GM21423 (cell line): ENCODE results near the gene DMBX1.

Experiments
- ATAC-seq: cut with Tn5 transposase; IDR thresholded peaks from one replicate; pipeline ENCODE4 v1.9.1; 2021; ENCODE audit warnings: mild to moderate bottlenecking, moderate library complexity; ENCODE audit not compliant: unreplicated experiment

DMBX1 gene

DNA sequence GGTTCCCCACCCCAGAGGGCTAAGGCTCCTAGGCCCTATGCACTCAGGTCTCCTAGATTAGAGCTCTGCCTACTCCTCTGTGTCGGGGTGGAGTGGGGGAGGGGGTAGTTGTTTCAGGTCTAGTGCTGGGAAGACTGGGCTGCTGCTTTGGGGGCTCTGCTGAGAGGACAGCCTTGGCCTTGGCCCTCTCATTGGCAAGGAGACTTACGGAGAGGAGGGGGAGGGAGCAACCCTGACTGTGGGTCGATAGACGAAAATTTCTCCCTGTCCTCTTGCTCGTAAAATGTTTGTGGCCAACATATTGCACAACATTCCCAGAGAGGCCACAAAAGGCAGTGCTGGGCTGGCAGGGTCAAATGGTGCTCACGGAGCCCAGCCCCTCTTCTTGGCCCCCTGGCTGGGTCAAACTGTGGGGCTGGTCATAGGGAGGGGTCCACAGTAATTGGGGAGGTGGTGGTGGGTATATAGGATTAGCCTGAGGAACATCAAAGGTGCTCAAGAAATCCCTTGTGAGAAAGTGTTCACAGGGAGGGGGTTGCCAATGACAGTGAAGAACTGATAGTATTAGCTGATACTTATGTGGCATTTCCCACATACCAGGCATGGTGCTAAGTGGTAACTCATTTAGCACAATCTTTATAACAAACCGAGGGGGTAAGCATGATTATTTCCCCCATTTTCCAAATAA is 8.5 kb upstream of the DMBX1 start:
- ATAC-seq: no peak

DNA sequence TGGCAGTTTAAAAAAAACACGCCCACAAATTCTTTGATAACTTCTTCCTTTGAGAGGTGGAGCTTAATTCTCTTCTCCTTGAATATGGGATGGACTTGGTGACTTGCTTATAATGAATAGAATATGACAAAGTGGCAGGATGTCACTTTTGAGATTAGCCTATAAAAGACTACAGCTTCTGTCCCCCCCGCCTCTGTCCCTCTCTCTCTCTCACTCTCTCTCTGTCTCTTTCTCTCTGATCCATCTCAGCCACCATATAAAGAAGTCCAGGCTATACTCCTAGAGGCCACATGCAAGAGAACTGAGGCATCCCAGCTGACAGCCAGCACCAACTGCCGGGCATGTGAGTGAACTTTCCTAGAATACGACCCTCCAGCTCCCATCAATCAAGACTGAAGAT is 7.7 kb upstream of the DMBX1 start:
- no peak for ATAC-seq

DNA sequence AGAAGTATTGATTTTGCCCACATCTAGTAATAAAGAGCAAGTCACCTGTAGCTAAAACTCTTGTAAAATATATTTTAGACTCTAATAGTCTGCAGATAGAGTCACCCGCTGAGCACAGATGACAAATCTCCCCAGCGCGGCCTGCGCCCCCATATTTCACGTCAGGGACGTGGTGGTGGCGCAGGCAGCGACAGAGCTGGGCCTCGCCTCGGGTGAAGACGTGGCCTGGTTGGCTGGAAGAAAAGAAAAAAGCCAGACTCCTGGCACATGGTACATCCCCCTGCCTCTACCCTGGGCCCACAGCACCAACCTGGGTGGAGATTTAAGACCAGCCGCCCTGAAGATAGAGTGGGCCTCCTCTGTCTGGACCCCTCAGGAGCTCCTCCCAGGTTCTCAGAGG is 6.0 kb upstream of the DMBX1 start:
- ATAC-seq: no peak

DNA sequence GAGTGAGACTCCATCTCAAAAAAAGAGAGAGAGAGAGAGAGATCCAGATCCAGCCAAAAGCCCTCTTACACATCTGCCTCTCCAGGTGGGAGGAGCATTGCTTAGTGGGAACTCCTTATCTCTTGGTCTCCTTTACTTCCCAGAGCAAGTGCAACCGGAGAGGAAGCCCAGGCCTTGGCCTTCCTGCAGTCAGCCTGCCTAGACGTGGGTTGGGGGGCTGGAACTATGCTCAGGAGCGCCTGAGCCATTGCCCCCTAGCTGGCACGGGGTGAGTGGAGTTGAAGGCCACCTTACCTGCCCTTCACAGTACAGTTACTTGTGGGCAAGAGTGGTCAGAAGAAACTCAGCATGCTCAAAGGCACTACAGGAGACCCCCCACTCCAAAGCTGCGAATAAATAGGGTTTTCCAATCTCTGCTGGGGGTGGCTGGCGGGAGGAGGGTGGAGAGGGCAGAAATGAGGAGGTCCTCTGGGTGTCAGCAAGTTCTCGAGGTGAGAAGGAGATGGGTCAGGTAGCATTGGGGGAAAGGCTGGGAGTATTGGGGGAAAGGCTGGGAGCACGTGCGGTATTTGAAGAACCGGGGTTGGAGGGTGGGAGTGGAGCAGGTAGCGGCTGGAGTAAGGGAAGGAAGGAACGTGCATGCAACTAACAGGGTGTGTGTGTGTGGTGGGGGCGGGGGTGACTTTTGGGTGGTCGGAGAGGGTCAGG is 4.7 kb upstream of the DMBX1 start:
- no peak for ATAC-seq

DNA sequence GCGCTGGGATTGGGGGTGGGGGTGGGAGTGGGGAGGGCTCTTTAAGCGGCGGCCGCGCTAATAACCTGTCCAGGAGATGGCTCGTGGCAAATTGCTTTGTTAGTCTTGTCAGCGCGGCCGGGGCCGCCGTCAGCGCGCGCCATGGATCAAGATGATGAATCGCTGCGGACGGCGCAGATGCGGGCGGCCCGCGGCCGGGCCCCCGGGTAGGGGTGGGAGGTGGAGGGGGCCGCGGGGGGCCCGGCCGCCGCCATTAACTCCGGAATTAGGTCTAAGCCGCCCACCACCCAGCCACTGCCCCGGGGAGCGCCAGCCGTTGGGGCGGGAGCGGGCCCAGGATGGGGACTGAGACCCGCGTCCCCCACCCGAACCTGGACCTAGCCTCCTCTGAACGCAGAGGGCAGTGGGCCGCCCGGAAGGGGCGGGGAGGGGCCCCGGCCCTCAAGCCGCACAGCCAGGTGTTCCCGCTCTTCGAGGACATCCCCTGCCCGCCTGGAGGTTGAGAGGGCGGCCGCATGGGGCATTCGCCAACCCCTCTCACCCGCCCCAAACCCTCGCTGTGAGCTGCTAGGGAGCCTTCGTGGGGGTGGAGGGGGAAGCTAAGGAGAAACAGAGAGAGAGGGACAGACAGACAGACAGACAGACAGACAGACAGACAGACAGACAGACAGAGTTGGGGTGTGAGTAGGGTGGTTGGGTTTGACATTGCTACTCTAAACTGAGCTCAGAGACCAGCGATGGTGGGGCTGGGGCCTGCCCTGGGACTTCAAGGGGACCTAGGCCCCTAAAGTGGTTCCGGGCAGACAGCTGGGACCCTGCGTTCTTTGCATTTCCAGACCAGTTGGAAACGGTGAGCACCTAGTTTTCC is 3.8 kb upstream of the DMBX1 start:
- ATAC-seq: no peak

GRCh38 chr1:46486432-46487015 is 3.1 kb upstream of the DMBX1 start:
- ATAC-seq: no peak

GRCh38 chr1:46487818-46488218 is 1.8 kb upstream of the DMBX1 start:
- ATAC-seq: no peak

GRCh38 chr1:46488343-46489168 is 1.1 kb upstream of the DMBX1 start:
- no peak for ATAC-seq

- ATAC-seq: no peak
These were observed 433 bp upstream of the DMBX1 start for GRCh38 chr1:46489169-46489637.

DNA sequence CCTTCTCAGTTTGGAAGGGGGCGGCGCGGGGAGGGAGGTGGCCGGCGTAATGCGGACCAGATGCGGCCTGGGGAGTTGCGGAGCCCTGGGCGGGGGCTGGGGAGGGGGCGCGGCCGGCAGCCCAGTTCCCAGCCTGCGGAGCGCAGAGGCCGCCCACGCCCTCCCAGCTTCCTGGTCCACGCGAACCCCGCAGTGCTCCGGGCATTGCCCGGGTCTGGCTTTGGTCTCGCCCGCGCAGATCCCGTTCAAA is 695 bp downstream of the DMBX1 start:
- ATAC-seq: no peak

DNA sequence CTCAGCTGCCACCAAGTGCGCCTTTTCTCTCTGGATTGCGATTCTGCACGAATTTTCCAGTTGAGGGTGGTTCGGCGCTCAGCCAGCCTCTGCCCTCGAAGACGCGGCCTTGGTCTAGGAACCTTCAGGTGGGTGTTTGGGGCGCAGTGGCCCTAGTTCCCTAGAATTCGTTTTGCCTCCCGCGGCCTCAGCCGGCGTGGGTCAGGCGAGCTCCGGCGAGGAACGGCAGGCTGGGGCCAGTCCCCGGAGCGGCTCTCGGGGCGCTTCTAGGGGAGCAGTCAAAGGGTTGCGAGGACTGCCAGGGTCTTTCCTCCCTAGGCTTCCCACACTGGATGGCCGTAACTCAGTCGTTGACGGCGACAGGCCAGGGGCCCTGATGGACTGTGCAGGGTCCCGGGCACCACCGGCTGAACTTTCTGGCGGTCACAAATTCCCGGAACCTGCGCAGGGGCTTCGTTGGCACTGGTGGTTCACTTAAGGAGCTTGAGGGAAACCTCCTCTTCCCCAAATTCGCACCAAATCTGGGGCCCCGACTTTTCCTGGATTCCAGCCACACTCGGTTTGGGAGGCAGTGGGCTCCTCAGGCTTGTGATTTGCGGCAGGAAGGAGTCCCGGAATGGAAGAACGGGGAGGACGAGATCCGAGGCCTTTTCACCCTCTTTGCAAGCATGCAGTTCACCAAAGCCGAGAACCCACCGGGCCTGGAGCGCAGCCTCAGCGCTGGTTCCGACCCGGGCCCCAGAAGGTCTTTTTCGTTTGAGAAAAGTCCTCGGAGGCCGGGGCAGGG is 1.2 kb downstream of the DMBX1 start:
- ATAC-seq: no peak

GRCh38 chr1:46491443-46492268 is 2.0 kb downstream of the DMBX1 start:
- ATAC-seq: no peak

DNA sequence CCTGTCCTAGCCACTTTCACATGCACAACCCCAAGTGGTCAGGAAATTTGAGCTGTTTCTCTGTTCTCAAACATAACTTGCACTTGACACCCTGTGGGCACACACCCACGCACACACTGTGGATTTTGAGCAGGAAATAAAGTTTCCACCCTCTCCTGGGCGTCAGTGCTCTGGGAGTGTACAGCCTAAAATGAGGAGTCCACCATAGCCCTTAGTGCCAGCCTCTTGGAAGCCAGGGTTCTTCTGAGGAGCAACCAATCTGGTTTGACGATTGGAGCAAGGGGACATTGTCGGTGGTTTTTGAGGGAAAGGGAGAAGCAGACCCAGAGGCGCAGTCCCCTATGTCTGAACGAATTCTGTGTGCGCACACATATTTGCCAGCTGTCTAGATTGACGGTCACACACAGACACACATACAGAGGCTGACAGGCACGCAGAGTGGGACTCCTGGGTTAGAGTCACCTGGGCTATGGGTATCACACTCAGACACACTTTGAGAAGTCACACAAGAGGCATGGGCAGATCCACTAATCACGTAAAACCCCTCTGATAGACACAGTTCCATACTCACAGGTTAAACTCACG is 2.7 kb downstream of the DMBX1 start:
- ATAC-seq: no peak

DNA sequence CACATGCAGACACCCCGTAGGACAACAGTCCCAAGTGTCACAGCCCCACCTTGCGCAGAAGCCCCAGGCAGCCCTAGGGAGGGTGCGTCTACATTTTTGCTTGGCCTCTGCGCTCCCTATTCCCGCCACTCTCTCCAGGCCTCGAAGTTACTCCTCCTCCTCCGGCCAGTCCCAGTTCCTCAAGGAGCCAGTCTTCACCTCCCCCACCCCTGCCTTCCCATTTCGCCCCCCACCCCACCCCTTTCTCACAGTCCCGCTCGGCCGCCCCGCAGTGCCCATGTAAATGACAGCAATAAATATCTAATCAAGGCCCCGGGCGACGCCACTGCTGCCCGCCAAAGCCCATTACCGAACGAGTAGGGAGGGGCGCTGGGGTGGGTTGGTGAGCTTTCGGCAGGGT is 3.2 kb downstream of the DMBX1 start:
- ATAC-seq: no peak

- no peak for ATAC-seq
These were observed 3.8 kb downstream of the DMBX1 start for GRCh38 chr1:46493316-46494032.

DNA sequence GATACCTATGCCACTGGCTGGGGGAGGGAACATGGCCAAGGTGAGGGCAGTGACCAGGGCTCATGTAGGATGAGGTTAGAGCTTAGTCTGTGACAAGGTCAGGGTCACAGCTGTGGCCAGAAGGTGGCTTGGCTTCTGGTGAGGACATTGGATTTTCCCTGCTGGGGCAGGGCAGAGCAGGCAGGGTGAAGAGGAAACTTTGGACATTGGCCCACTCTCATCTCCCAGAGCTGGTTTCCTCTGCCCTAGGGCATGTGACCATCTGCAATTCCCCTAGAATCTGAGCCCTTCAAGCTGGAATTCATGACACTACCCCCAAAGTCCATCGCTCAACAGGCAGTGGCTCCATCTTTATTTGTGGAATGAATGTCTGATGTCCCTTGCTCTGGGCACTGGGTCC is 5.3 kb downstream of the DMBX1 start:
- no peak for ATAC-seq

DNA sequence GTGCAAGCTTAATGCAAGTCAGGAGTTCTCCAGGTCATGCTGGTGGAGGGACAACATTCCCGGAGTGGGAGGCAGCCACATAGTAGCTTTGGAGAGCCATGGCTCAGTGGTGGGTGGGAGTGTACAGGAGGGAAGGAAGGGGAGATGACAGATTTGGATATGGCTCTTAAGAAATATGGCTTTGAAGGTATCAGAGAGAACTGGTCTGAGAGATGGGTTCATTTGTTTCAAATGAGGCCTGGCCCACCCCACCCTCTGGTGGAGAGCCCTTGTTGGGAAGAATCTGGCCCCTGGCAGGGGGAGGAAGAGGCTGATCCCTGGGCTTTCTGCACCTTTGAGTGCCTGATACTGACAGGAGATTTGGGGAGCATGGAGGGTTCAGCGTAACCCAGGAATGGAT is 6.1 kb downstream of the DMBX1 start:
- no peak for ATAC-seq

GRCh38 chr1:46496505-46496904 is 6.9 kb downstream of the DMBX1 start:
- no peak for ATAC-seq
